Left ventricle myocardium inferior (tissue), 1 donor: Measurements from ENCODE around the gene DDX5. TPM values are rescaled to one million over a fixed set of nuclear protein-coding genes. Genes with fewer than 3 reads are reported as not detected.

ENCODE experiments used
- DNase-seq: peaks from one replicate; pipeline ENCODE4 v3.0.0-alpha.2; 2020
- H3K27ac ChIP-seq: fragments of 200-600 bp; replicated peaks from 2 replicates; pipeline ENCODE4 v1.8.0; 2021
- H3K27me3 ChIP-seq: fragments of 200-600 bp; 2 replicates; pipeline ENCODE4 v1.8.0; 2021; ENCODE audit warnings: low read depth
- H3K36me3 ChIP-seq: fragments of 200-600 bp; 2 replicates; pipeline ENCODE4 v1.8.0; 2021
- H3K4me1 ChIP-seq: fragments of 200-600 bp; 2 replicates; pipeline ENCODE4 v1.8.0; 2021
- H3K4me3 ChIP-seq: fragments of 200-600 bp; 2 replicates; pipeline ENCODE4 v1.8.0; 2021; ENCODE audit warnings: mild to moderate bottlenecking, moderate library complexity
- H3K9me3 ChIP-seq: fragments of 200-600 bp; replicated peaks from 2 replicates; pipeline ENCODE4 v1.8.0; 2021
- intact Hi-C: fragments of 100-400 bp; cut with micrococcal nuclease; formaldehyde crosslinking; loops from one replicate; pipeline ENCODE4 v1.11.0; 2022
- total RNA-seq: library from RNA; stranded (reverse); fragmentation: NEBNext Ultra II Directional; extraction: Animal tissue kit (Norgen Biotek cat#: 25700); gene quantifications from one replicate; pipeline ENCODE4 v1.2.1, GENCODE V29; 2021
- TF ChIP-seq, protein P1 (sequence below): fragments of 200-600 bp; IDR thresholded peaks from 2 replicates; pipeline ENCODE4 v1.8.0; 2021; ENCODE audit warnings: antibody characterized with exemption, mild to moderate bottlenecking, borderline replicate concordance
- donor health status: DM: no; HTN: yes; CAD: no; lungs with severe emphysema.

DDX5 gene
- total RNA-seq, 1 donor from 2014 or later = 326 TPM

DNA sequence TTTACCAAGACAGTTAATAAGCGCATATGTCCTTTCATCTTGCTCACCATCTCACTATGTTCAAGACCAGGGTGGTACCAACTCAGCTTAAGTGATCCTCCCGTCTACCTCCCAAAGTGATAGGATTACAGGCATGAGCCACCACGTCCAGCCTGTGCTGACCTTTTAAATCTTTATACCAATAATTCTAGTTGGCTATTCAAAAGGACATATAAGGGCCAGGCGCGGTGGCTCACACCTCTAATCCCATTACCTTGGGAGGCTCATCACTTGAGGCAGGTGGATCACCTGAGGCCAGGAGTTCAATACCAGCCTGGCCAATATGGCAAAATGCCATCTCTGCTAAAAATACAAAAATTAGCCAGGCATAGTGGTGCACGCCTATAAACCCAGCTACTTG lies 3.1 kb upstream of the DDX5 start:
- H3K4me3 ChIP-seq = no peak overlapping the region
- H3K36me3 ChIP-seq = peaks cover 63% of the 10 kb centered on the region
- no peak for DNase-seq
- no peaks in the 10 kb centered on the region for H3K27me3 ChIP-seq
- H3K27ac ChIP-seq = no peak overlapping the region
- intact Hi-C loops = no loop called here
- no peaks in the 10 kb centered on the region for H3K9me3 ChIP-seq
- TF ChIP-seq, protein P1, sequence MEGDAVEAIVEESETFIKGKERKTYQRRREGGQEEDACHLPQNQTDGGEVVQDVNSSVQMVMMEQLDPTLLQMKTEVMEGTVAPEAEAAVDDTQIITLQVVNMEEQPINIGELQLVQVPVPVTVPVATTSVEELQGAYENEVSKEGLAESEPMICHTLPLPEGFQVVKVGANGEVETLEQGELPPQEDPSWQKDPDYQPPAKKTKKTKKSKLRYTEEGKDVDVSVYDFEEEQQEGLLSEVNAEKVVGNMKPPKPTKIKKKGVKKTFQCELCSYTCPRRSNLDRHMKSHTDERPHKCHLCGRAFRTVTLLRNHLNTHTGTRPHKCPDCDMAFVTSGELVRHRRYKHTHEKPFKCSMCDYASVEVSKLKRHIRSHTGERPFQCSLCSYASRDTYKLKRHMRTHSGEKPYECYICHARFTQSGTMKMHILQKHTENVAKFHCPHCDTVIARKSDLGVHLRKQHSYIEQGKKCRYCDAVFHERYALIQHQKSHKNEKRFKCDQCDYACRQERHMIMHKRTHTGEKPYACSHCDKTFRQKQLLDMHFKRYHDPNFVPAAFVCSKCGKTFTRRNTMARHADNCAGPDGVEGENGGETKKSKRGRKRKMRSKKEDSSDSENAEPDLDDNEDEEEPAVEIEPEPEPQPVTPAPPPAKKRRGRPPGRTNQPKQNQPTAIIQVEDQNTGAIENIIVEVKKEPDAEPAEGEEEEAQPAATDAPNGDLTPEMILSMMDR = no peak
- H3K4me1 ChIP-seq = peaks cover 51% of the 10 kb centered on the region

DNA sequence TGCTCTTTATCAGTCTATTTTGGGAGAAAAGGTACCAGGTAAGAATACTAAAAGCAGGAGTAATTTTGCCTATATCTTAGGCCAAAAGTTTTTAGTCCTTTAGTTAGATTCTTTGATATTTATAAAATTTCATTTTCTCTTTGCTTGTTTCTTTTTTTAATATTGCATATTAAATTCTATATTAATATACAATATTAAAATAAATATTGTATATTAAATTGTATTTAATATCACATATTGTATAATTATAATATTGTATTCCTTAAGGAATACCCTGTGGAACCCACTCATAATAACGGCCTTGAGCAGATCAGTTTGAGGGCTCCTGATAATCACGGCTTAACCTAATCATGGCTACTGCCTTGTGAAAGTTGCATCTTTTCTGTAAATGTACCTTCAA lies 2.6 kb upstream of the DDX5 start:
- intact Hi-C loops = no loop called here
- Histone ChIP-seq H3K36me3 (peaks cover 63% of the 10 kb centered on the region), H3K27ac (no peak overlapping the region), H3K4me1 (peaks cover 56% of the 10 kb centered on the region), H3K27me3 (no peaks in the 10 kb centered on the region), H3K4me3 (peak overlapping the region; percentile 86), H3K9me3 (no peaks in the 10 kb centered on the region)
- DNase-seq = no peak
- TF ChIP-seq, protein P1 = no peak

DNA sequence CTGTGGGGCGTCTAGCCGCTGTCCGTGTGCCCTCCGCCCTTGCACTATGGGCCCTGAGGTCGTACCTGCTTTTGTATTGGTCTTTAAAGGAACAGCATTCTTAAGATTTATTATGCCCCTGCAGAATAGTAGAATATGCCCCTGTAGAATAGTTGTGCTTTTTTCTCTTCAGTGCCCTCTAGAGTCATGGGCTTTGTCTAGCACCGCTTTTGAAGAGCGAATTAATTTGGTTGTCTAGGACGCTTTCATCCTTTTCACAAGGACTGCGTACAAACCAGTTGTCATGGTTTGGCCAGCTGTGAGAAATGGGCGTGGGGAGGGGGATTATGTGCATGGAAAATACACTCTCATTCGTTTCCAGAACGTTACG lies 1.3 kb upstream of the DDX5 start:
- Histone ChIP-seq H3K9me3 (no peaks in the 10 kb centered on the region), H3K4me3 (peak overlapping the region; percentile 86), H3K27me3 (no peaks in the 10 kb centered on the region), H3K27ac (peak overlapping the region; percentile 99), H3K36me3 (peaks cover 64% of the 10 kb centered on the region), H3K4me1 (peaks cover 69% of the 10 kb centered on the region)
- intact Hi-C loops = no loop called here
- TF ChIP-seq, protein P1 = peak; percentile 51
- DNase-seq = no peak

DNA sequence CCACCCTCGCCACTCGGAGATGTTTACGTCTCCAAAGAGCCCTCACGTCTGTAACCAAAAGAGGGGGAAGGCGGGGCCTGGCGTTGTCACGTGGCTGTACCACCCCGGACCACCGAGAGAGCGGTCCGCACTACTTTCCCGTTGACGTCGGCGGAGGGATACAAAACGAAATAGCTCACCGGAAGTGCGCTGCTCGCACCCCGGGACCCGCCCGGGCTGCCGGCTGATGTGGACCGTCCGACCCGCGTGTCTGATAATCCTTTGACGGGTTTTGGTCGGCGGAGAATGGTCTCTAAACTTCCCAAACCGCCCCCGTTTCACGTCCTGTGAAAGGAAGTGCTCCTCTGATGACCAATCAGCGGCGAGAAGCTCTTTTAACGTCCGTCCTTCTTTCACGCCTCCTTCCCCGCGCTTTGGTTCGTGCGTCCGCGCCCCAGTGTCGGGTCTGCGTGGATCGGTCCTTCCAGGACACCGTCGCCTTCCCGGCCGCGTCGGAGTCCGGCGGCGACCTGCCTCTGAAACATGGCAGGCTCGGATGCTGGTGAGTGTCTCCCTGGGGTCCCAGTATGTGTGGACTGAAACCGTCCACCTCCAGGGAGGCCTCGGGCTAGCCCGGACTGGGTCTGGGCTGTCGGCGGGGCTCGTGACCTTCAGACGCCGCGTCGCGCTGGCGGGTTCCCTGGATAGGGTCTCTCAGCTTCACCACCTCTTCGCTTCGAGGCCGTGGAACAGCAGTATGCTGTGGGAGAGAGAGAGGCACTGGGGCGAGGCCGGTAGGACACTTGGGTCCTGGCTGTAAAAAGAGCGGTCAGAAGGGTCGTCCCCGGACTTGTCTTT lies 705 bp upstream of the DDX5 start, which contains the start of gene CEP95:
CEP95 (plus strand) TSS at position 402 of the 837 bp plus-strand sequence; CDS start at position 523, 121 bp downstream.
- peak; percentile 96 for DNase-seq
- Histone ChIP-seq H3K27ac (peak within 1 kb of the TSS; percentile 99), H3K4me3 (peak within 1 kb of the TSS; percentile 86), H3K36me3 (peaks cover 64% of the 10 kb centered on the region), H3K9me3 (no peaks in the 10 kb centered on the region), H3K4me1 (peaks cover 75% of the 10 kb centered on the region), H3K27me3 (no peaks in the 10 kb centered on the region)
- TF ChIP-seq, protein P1 = no peak
- intact Hi-C loops = no loop called here

DNA sequence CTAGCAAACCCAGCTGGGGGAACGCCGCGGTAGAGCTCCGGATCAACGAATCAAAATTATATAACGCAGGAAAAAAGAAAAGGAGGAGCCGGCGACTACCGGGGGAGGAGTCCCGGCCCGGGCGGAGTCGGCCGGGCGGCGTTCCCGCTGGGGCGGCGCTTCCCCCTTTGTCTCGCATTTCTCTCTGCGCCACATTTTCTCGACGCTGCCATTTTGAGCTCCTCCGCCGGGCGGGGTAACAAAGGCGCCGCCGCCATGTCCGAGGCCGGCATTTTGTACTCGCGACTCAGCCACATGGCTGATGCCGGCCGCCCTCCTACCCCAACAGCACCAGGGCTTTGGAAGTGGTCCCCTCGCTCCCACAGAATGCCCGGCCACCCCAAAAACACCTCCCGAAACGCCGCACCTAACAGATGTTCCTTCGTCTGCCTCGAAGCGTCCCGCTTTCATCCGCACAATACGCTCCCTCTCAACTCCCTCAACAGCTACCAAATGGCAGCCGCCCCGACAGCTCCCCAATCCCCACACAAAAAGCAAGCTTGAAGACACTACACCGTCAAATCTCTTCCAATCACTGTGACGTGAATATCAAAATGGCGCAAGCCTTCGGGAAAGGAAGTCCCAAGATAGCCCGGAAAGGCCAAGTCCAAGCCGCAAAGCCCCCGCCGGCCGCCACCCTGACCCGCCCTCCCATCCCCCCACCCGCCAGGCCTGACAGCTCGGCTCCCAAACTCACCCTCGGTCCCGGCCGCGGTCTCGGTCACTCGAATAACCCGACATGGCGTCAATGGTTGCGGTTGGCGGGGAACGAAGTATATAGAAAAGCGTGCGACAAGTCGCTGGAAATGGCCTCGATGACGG lies 519 bp downstream of the DDX5 start:
- DNase-seq = peak; percentile 91
- Histone ChIP-seq H3K27me3 (no peaks in the 10 kb centered on the region), H3K4me1 (peaks cover 87% of the 10 kb centered on the region), H3K4me3 (peak overlapping the region; percentile 86), H3K9me3 (no peaks in the 10 kb centered on the region), H3K36me3 (peaks cover 64% of the 10 kb centered on the region), H3K27ac (peak overlapping the region; percentile 99)
- intact Hi-C loops = no loop called here
- TF ChIP-seq, protein P1 = no peak
